Naive thymus-derived CD4-positive, alpha-beta T cell (primary cell): ENCODE data around the gene KLF1. TPM values are rescaled to one million over a fixed set of nuclear protein-coding genes. Genes with fewer than 3 reads are reported as not detected.
A peak's percentile ranks its signal among the peaks of the same experiment; 100 is the strongest.
"Not testable (repeated sequence)": the region's sequence is repeated elsewhere in the genome, so short reads cannot be mapped to it uniquely, and the experiment has no call there.

Experiments
- ATAC-seq: fragments of 150-1000 bp; cut with Tn5 transposase; 2 replicates; pipeline ENCODE4 v1.10.0; 2021; ENCODE audit warnings: mild to moderate bottlenecking, moderate library complexity
- CTCF ChIA-PET: fragments of 350-600 bp; sonication (Branson Sonifier 250); formaldehyde crosslinking; loops from one replicate; lab custom pipeline; 2021; ENCODE audit warnings: antibody characterized with exemption; lab: Charles Lee
- POLR2A ChIA-PET: fragments of 350-600 bp; sonication (Branson Sonifier 250); formaldehyde crosslinking; loops from one replicate; lab custom pipeline; 2021; ENCODE audit warnings: antibody characterized with exemption, inconsistent platforms; lab: Charles Lee
- DNase-seq, 9 donors: peaks; one replicate each; pipeline versions ENCODE4 v3.0.0 to v3.0.0-alpha.2; 2020 to 2022; ENCODE audit warnings: mixed read lengths in 1 of 9
- H3K27ac ChIP-seq: one replicate; pipeline ENCODE4 v1.7.0; 2013; ENCODE audit warnings: mild to moderate bottlenecking, low read depth, low read length, moderate library complexity
- H3K27me3 ChIP-seq, 2 donors: one replicate each; pipeline ENCODE4 v1.7.0; 2013; ENCODE audit warnings: low read length in 2 of 2, mild to moderate bottlenecking in 2 of 2, moderate library complexity in 2 of 2; ENCODE audit not compliant: control insufficient read depth in 2 of 2, insufficient read depth in 2 of 2
- H3K36me3 ChIP-seq, 3 experiments: 1 replicate in 2 of 3; 2 replicates in 1 of 3; pipeline ENCODE4 v1.7.0; 2013; ENCODE audit warnings: low read length in 3 of 3, mild to moderate bottlenecking in 3 of 3, moderate library complexity in 1 of 3; ENCODE audit not compliant: insufficient read depth in 3 of 3, control insufficient read depth in 2 of 3
- H3K4me1 ChIP-seq, 2 donors: one replicate each; pipeline ENCODE4 v1.7.0; 2013; ENCODE audit warnings: low read length in 2 of 2, mild to moderate bottlenecking in 2 of 2, moderate library complexity in 1 of 2; ENCODE audit not compliant: control insufficient read depth in 2 of 2, insufficient read depth in 2 of 2
- H3K4me3 ChIP-seq: 2 replicates; pipeline ENCODE4 v1.7.0; 2013; ENCODE audit warnings: mild to moderate bottlenecking, low read length
- H3K9me3 ChIP-seq, 3 experiments: 1 replicate in 2 of 3; 2 replicates in 1 of 3; pipeline ENCODE4 v1.7.0; 2013; ENCODE audit warnings: low read length in 3 of 3; ENCODE audit not compliant: control insufficient read depth in 2 of 3
- H3K27ac Mint-ChIP-seq, 9 donors: one replicate each; pipeline ENCODE4 v1.8.0; 2020 to 2022; ENCODE audit warnings: mixed read lengths in 9 of 9, mild to moderate bottlenecking in 8 of 9, moderate library complexity in 5 of 9, inconsistent platforms in 2 of 9
- H3K27me3 Mint-ChIP-seq, 5 donors: one replicate each; pipeline ENCODE4 v1.8.0; 2021 to 2022; ENCODE audit warnings: mixed read lengths in 5 of 5, mild to moderate bottlenecking in 1 of 5
- H3K36me3 Mint-ChIP-seq, 5 donors: one replicate each; pipeline ENCODE4 v1.8.0; 2020 to 2022; ENCODE audit warnings: mixed read lengths in 5 of 5, mild to moderate bottlenecking in 3 of 5, inconsistent platforms in 1 of 5
- H3K4me1 Mint-ChIP-seq, 7 donors: one replicate each; pipeline ENCODE4 v1.8.0; 2020 to 2022; ENCODE audit warnings: mixed read lengths in 7 of 7, mild to moderate bottlenecking in 3 of 7, inconsistent platforms in 1 of 7
- H3K4me3 Mint-ChIP-seq, 10 donors: one replicate each; pipeline ENCODE4 v1.8.0; 2020 to 2022; ENCODE audit warnings: mild to moderate bottlenecking in 10 of 10, mixed read lengths in 10 of 10, moderate library complexity in 6 of 10, inconsistent platforms in 2 of 10
- H3K9me3 Mint-ChIP-seq, 11 donors: one replicate each; pipeline ENCODE4 v1.8.0; 2020 to 2022; ENCODE audit warnings: mixed read lengths in 11 of 11, mild to moderate bottlenecking in 4 of 11, inconsistent platforms in 1 of 11, moderate library complexity in 1 of 11
- intact Hi-C, 2 donors: fragments of 100-400 bp; cut with micrococcal nuclease; formaldehyde crosslinking; loops; one replicate each; pipeline ENCODE4 v1.15.1; 2023
- polyA plus RNA-seq, 2 donors: library from polyadenylated mRNA; unstranded; fragments of 300-500 nt; fragmentation: Illumina TruSeq; gene quantifications; one replicate each; pipeline ENCODE4 v1.2.3, GENCODE V29; 2021
- total RNA-seq, 6 experiments: library from RNA in 5 of 6; stranded (reverse) in 5 of 6; gene quantifications; 1 replicate in 5 of 6; 2 replicates in 1 of 6; pipeline ENCODE4 v1.2.3 and lab custom pipeline; 2021 to 2026

Gene KLF1
- total and polyA plus RNA-seq, 7 experiments from 2014 or later = 0.32 to 0.41 TPM; not detected in 5

- no peaks in the 10 kb centered on the region for H3K27me3 Mint-ChIP-seq
- H3K4me3 Mint-ChIP-seq = no peak overlapping the region
- CTCF ChIA-PET = interaction anchor here (0.6 kb wide), 1 partner anchor 57 kb away, joined by 4 read pairs; no protein-coding TSS in a partner anchor
- no peak overlapping the region for H3K27ac ChIP-seq
- DNase-seq (no peak), ATAC-seq (no peak)
- H3K9me3 ChIP-seq = no peaks in the 10 kb centered on the region
- no peak overlapping the region for H3K4me3 ChIP-seq
- no peak overlapping the region for H3K27ac Mint-ChIP-seq
- POLR2A ChIA-PET = interaction anchor here (0.6 kb wide), 1 partner anchor 188 kb away, joined by 7 read pairs; no protein-coding TSS in a partner anchor
- peaks cover 0 to 71% (median 8%) of the 10 kb centered on the region in 3 experiments for H3K36me3 ChIP-seq
- no peaks in the 10 kb centered on the region for H3K9me3 Mint-ChIP-seq
- peaks cover 5 to 9% of the 10 kb centered on the region in 2 donors for H3K4me1 ChIP-seq
- peaks cover 4 to 29% (median 15%) of the 10 kb centered on the region in 5 donors for H3K36me3 Mint-ChIP-seq
- H3K27me3 ChIP-seq = no peaks in the 10 kb centered on the region
- H3K4me1 Mint-ChIP-seq = peaks cover 6 to 15% (median 12%) of the 10 kb centered on the region in 7 donors
- intact Hi-C loops = no loop called here
These were observed 9.5 kb upstream of the KLF1 start for GRCh38 chr19:12896460-12896859.

- Mint-ChIP-seq H3K27ac (peak overlapping the region in 4 of 9 donors; percentile 29 to 59 (median 55)), H3K36me3 (peaks cover 5 to 20% (median 16%) of the 10 kb centered on the region in 5 donors)
- H3K36me3 ChIP-seq = peaks cover 0 to 52% (median 8%) of the 10 kb centered on the region in 3 experiments
These were observed 6.6 kb upstream of the KLF1 start for GRCh38 chr19:12893582-12893981.

DNA sequence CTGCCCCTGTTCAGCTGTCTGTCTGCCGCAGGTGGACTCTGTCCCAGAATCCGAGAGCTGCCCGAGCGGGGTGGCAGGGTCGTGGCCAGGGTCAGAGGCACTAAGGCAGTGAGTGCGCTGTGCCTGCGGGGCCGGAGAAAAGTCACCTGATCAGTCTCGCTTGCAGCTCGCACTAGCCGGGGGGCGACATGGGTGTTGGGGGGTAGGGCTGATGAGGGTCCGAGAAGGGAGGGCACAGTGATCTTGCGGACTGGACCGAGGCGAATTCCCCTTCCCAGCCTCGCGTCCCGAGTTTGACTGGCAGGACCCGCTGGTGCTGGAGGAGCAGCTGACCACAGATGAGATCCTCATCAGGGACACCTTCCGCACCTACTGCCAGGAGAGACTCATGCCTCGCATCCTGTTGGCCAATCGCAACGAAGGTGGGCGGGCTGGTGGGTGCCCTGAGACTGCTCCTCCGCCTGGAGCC is 4.6 kb upstream of the KLF1 start:
- Mint-ChIP-seq H3K27me3 (peaks cover 0 to 2% (median 0%) of the 10 kb centered on the region in 5 donors), H3K4me3 (peak overlapping the region; percentile 91 to 100 (median 99)), H3K9me3 (peaks cover 0 to 7% (median 0%) of the 10 kb centered on the region in 11 donors), H3K27ac (peak overlapping the region; percentile 94 to 99 (median 98)), H3K4me1 (peaks cover 16 to 36% (median 25%) of the 10 kb centered on the region in 7 donors), H3K36me3 (peaks cover 5 to 17% (median 16%) of the 10 kb centered on the region in 5 donors)
- Histone ChIP-seq H3K4me3 (peak overlapping the region; percentile 87), H3K27me3 (no peaks in the 10 kb centered on the region), H3K36me3 (peaks cover 0 to 32% (median under 1%) of the 10 kb centered on the region in 3 experiments), H3K27ac (peak overlapping the region; percentile 83), H3K4me1 (peaks cover 5 to 15% of the 10 kb centered on the region in 2 donors), H3K9me3 (no peaks in the 10 kb centered on the region)
- POLR2A ChIA-PET = interaction anchor here (0.6 to 4.3 kb wide), 22 partner anchors 8 to 395 kb away, joined by 3 to 46 read pairs (median 6); partner anchors contain the start of genes CALR, DHPS, DNASE2 and FARSA
- CTCF ChIA-PET = interaction anchor here (0.5 to 2.3 kb wide), 7 partner anchors 10 to 971 kb away, joined by 3 to 21 read pairs (median 6); partner anchors contain the start of genes CALR and DNASE2
- intact Hi-C loops = loop anchor here (1.0 to 2.0 kb wide), 6 partner anchors 23 to 225 kb away; partner anchors contain the start of genes CALR (in 2 of the 2), FARSA (in 2 of the 2), SYCE2 (in 2 of the 2) and TRMT1 (in 2 of the 2)
- no peak for ATAC-seq
- peak in 1 of 9 donors; percentile 19 for DNase-seq

More at GRCh38 chr19:12893582-12893981, 6.6 kb upstream of the KLF1 start:
- DNase-seq (no peak), ATAC-seq (no peak)
- no peaks in the 10 kb centered on the region for H3K9me3 ChIP-seq
- peaks cover 5 to 15% of the 10 kb centered on the region in 2 donors for H3K4me1 ChIP-seq
- ChIA-PET POLR2A (interaction anchor here (1.1 to 4.3 kb wide), 2 partner anchors 21 to 44 kb away, joined by 4 to 46 read pairs; no protein-coding TSS in a partner anchor), CTCF (no interaction called here)
- H3K9me3 Mint-ChIP-seq = peaks cover 0 to 7% (median 0%) of the 10 kb centered on the region in 11 donors
- intact Hi-C loops = no loop called here
- peak overlapping the region in 7 of 10 donors; percentile 25 to 99 (median 64) for H3K4me3 Mint-ChIP-seq
- H3K27ac ChIP-seq = no peak overlapping the region
- no peaks in the 10 kb centered on the region for H3K27me3 Mint-ChIP-seq
- peaks cover 18 to 34% (median 24%) of the 10 kb centered on the region in 7 donors for H3K4me1 Mint-ChIP-seq
- no peaks in the 10 kb centered on the region for H3K27me3 ChIP-seq
- no peak overlapping the region for H3K4me3 ChIP-seq

DNA sequence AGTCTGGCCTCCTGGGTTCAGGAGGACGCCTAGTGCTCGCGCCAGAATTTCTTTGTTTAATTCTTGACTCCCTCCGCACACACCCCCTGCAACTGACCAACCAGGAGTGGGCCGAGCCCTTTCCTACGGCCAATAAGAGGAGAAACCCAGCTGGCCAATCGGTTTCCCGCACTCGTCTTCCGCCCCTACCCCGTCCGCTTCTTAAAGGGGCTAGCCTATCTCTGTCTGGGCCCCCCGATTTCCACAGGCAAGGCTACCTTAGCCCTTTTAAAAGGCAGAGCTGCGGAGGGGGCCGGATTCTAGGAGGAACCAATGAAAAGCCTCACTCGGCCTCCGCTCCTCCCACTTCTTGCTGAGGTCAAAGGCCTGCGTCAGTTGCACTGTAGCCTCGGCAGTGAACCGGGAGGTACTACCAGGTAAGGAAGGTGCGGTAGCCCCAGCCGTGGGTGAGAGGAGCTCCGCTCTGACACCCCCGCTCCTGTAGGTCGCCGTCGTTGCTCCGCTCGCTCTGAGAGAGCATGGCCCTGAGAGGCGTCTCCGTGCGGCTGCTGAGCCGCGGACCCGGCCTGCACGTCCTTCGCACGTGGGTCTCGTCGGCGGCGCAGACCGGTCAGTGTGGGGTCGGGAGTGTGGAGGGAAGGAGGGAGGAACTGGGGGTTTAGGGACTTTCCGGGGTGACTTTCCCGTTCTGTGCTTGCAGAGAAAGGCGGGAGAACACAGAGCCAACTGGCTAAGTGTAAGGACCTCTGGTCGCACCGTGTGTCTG is 4.0 kb upstream of the KLF1 start, which contains the start of gene GCDH:
Gene GCDH, plus strand, starts transcription at position 374 of the 766 bp plus-strand sequence. Its CDS starts 145 bp downstream, at position 519.
- H3K36me3 Mint-ChIP-seq = peaks cover 5 to 17% (median 16%) of the 10 kb centered on the region in 5 donors
- H3K4me3 Mint-ChIP-seq = peak within 1 kb of the TSS; percentile 91 to 100 (median 99)
- Histone ChIP-seq H3K9me3 (no peaks in the 10 kb centered on the region), H3K4me3 (peak within 1 kb of the TSS; percentile 87), H3K4me1 (peaks cover 5 to 15% of the 10 kb centered on the region in 2 donors), H3K27me3 (no peaks in the 10 kb centered on the region), H3K36me3 (peaks cover 0 to 26% (median 0%) of the 10 kb centered on the region in 3 experiments), H3K27ac (peak within 1 kb of the TSS; percentile 83)
- ATAC-seq (peak; percentile 97), DNase-seq (peak; percentile 77 to 98 (median 96))
- H3K9me3 Mint-ChIP-seq = peaks cover 0 to 7% (median 0%) of the 10 kb centered on the region in 11 donors
- peaks cover 0 to 6% (median 0%) of the 10 kb centered on the region in 5 donors for H3K27me3 Mint-ChIP-seq
- ChIA-PET POLR2A (interaction anchor here (0.6 to 4.3 kb wide), 31 partner anchors 8 to 917 kb away, joined by 3 to 46 read pairs (median 5); partner anchors contain the start of genes CALR, DHPS, DNASE2 and FARSA), CTCF (interaction anchor here (0.6 to 2.3 kb wide), 15 partner anchors 8 to 971 kb away, joined by 3 to 21 read pairs (median 4); partner anchors contain the start of genes CALR, DNASE2 and SYCE2)
- intact Hi-C loops = loop anchor here (1.0 to 2.0 kb wide), 10 partner anchors 10 to 226 kb away; partner anchors contain the start of genes CALR (in 2 of the 2), FARSA (in 2 of the 2), GADD45GIP1 (in 2 of the 2) and SYCE2 (in 2 of the 2)
- H3K4me1 Mint-ChIP-seq = peaks cover 16 to 41% (median 30%) of the 10 kb centered on the region in 7 donors
- H3K27ac Mint-ChIP-seq = peak within 1 kb of the TSS; percentile 94 to 99 (median 98)

- intact Hi-C loops = loop anchor here (1.0 to 2.0 kb wide), 6 partner anchors 9 to 226 kb away; partner anchors contain the start of genes GADD45GIP1 (in 2 of the 2), TRMT1 (in 2 of the 2), DNASE2 (in 1 of the 2) and HOOK2 (in 1 of the 2)
- H3K27me3 Mint-ChIP-seq, ATAC-seq, H3K9me3 ChIP-seq, H3K27me3 ChIP-seq, DNase-seq, H3K9me3 Mint-ChIP-seq: not testable (repeated sequence)
- POLR2A ChIA-PET = interaction anchor here (0.7 to 4.3 kb wide), 26 partner anchors 9 to 918 kb away, joined by 3 to 46 read pairs (median 6); partner anchors contain the start of genes CALR, DNASE2, FARSA and GADD45GIP1
- Histone ChIP-seq H3K27ac (peak overlapping the region; percentile 83), H3K4me1 (peaks cover 5 to 15% of the 10 kb centered on the region in 2 donors), H3K36me3 (peaks cover 0 to 23% (median 0%) of the 10 kb centered on the region in 3 experiments), H3K4me3 (peak overlapping the region; percentile 87)
- CTCF ChIA-PET = interaction anchor here (0.6 to 2.3 kb wide), 14 partner anchors 9 to 77 kb away, joined by 3 to 21 read pairs (median 4); partner anchors contain the start of genes CALR, DNASE2 and SYCE2
- Mint-ChIP-seq H3K36me3 (peaks cover 5 to 17% (median 16%) of the 10 kb centered on the region in 5 donors), H3K4me1 (peaks cover 17 to 41% (median 30%) of the 10 kb centered on the region in 7 donors), H3K4me3 (peak overlapping the region; percentile 91 to 100 (median 99)), H3K27ac (peak overlapping the region; percentile 94 to 99 (median 98))
These were observed 3.3 kb upstream of the KLF1 start for GRCh38 chr19:12890299-12890786.
